ENCODE measurements around the gene FAM124B.

FAM124B gene

GRCh38 chr2:224354632-224355211 lies 47.2 kb downstream of the FAM124B start:
- POLR2A ChIA-PET (ENCODE audit: low non-redundant PET) = no interaction called here
- CTCF ChIA-PET = interaction anchor here (0.6 to 1.2 kb wide), 4 partner anchors 12 to 292 kb away, joined by 3 to 4 read pairs (median 3); no protein-coding TSS in a partner anchor

GRCh38 chr2:224350703-224351102 lies 51.2 kb downstream of the FAM124B start:
- DNase-seq (ENCODE audit: low spot score) = no peak
- no peak overlapping the region for H3K27ac ChIP-seq
- ChIA-PET CTCF (interaction anchor here (0.6 to 0.7 kb wide), 2 partner anchors 18 to 382 kb away, joined by 3 to 4 read pairs; no protein-coding TSS in a partner anchor), POLR2A (ENCODE audit: low non-redundant PET) (no interaction called here)
- no peak for TF ChIP-seq CTCF (conservative IDR thresholded peaks at IDR 0.05; ENCODE audit: low read depth)

More at GRCh38 chr2:224354632-224355211, 47.2 kb downstream of the FAM124B start:
- no peak overlapping the region for H3K27ac ChIP-seq
- no peak for TF ChIP-seq CTCF (conservative IDR thresholded peaks at IDR 0.05; ENCODE audit: low read depth)
- no peak for DNase-seq (ENCODE audit: low spot score)

- POLR2A ChIA-PET (ENCODE audit: low non-redundant PET) = no interaction called here
- H3K27ac ChIP-seq = no peak overlapping the region
- CTCF ChIA-PET = no interaction called here
- TF ChIP-seq CTCF (conservative IDR thresholded peaks at IDR 0.05; ENCODE audit: low read depth) = no peak
- no peak for DNase-seq (ENCODE audit: low spot score)
Observed at GRCh38 chr2:224349396-224349795, 52.5 kb downstream of the FAM124B start.

- DNase-seq (ENCODE audit: low spot score) = no peak
- POLR2A ChIA-PET (ENCODE audit: low non-redundant PET) = no interaction called here
- TF ChIP-seq CTCF (conservative IDR thresholded peaks at IDR 0.05; ENCODE audit: low read depth) = no peak
- H3K27ac ChIP-seq = no peak overlapping the region
- CTCF ChIA-PET = no interaction called here
Observed at GRCh38 chr2:224347176-224348051, 54.5 kb downstream of the FAM124B start.

GRCh38 chr2:224345492-224345891 lies 56.4 kb downstream of the FAM124B start:
- POLR2A ChIA-PET (ENCODE audit: low non-redundant PET) = interaction anchor here (0.6 kb wide), 1 partner anchor 1686 kb away, joined by 4 read pairs; no protein-coding TSS in a partner anchor
- CTCF ChIA-PET = no interaction called here
- no peak for DNase-seq (ENCODE audit: low spot score)
- no peak overlapping the region for H3K27ac ChIP-seq
- no peak for TF ChIP-seq CTCF (conservative IDR thresholded peaks at IDR 0.05; ENCODE audit: low read depth)

GRCh38 chr2:224343226-224343625 lies 58.7 kb downstream of the FAM124B start:
- DNase-seq (ENCODE audit: low spot score) = no peak
- ChIA-PET CTCF (interaction anchor here (0.9 kb wide), 1 partner anchor 11 kb away, joined by 3 read pairs; no protein-coding TSS in a partner anchor), POLR2A (ENCODE audit: low non-redundant PET) (no interaction called here)
- H3K27ac ChIP-seq = no peak overlapping the region
- no peak for TF ChIP-seq CTCF (conservative IDR thresholded peaks at IDR 0.05; ENCODE audit: low read depth)
